ENCODE measurements around the gene COL8A2.
A peak's percentile ranks its signal among the peaks of the same experiment; 100 is the strongest.

Gene COL8A2

DNA sequence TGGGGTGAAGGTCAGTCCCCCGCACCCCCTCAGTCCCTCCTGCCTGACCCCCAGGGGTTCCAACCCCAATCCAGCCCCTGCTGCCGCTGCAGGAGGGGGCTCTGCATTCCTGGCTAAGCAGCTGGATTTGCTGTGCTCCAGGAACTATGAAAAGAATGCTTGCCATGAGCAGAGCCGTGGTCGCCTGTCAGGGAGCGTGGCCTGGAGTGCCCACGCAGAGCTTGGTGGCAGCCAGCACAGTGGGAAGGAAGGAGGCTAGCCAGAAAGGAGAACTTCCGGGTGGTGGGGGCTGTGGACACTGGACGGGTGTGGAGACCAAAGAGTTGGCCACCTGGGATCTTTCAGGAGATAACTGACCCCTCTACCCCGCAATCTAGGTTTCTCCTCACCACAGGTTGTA is 5.6 kb downstream of the COL8A2 start:
- H3K4me3 ChIP-seq (ENCODE audit: low read length) = no peak overlapping the region
- peak; percentile 56 for DNase-seq (ENCODE audit: low read depth)

DNA sequence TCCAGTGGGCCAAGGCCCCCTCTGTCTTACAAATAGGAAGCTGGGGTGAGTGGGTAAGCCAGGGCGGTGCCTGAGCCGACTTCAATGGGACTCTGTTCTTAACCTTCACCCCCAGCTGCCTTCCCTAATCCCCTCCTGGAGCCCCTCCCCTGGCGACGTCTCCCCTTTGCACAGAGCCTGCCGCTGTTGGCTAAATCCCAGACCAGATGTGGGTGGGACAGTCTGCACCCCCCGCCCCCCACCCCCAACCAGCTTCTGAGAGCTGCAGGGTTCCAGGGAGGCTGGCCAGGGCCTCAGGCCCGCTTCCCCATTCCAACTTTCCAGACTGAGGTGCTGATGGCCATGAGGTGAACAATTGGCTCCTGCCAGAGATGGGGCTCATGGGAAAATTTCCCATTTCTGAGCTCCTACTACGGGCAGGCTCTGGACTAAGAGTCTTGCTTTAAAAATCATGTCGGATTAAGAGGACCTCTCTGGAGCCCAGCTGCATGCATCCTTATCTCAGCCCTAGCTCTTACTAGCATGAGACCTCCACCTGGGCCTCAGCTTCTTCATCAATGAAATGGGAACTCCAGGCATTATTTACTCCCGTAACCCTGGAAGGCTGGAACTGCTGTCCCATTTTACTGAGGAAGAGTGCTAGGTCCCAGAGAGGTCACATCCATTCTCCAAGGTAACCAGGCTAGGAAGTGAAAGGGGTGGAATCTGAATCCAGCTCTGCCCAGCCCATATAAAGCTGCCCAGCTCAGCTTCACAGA is 6.4 kb downstream of the COL8A2 start:
- TF ChIP-seq, protein P1, sequence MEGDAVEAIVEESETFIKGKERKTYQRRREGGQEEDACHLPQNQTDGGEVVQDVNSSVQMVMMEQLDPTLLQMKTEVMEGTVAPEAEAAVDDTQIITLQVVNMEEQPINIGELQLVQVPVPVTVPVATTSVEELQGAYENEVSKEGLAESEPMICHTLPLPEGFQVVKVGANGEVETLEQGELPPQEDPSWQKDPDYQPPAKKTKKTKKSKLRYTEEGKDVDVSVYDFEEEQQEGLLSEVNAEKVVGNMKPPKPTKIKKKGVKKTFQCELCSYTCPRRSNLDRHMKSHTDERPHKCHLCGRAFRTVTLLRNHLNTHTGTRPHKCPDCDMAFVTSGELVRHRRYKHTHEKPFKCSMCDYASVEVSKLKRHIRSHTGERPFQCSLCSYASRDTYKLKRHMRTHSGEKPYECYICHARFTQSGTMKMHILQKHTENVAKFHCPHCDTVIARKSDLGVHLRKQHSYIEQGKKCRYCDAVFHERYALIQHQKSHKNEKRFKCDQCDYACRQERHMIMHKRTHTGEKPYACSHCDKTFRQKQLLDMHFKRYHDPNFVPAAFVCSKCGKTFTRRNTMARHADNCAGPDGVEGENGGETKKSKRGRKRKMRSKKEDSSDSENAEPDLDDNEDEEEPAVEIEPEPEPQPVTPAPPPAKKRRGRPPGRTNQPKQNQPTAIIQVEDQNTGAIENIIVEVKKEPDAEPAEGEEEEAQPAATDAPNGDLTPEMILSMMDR (conservative IDR thresholded peaks at IDR 0.05; ENCODE audit: low read length) = no peak
- H3K4me3 ChIP-seq (ENCODE audit: low read length) = no peak overlapping the region
- no peak for DNase-seq (ENCODE audit: low read depth)

More for the DNA sequence above, 5.6 kb downstream of the COL8A2 start:
- TF ChIP-seq, protein P1 (conservative IDR thresholded peaks at IDR 0.05; ENCODE audit: low read length) = no peak

DNA sequence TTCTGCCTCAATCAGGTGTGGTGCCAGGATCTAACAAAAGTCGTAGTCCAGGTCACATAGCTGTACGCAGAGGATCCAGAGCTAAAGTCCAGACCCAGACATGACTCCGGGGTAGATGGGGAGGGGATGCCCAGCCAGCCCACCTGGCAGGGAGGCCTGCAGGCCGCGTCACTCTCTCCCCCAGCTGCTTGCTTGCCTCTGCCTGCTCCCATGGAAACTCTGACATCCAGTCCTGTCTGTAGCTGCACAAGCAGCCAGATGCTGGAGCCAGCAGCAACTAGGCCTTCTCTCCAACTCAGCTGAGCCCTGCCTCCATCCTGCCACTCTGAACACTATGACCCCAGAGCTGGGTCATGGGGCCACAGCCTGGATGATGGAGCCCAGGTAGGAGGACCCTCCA is 8.1 kb downstream of the COL8A2 start:
- H3K4me3 ChIP-seq (ENCODE audit: low read length) = no peak overlapping the region
- DNase-seq (ENCODE audit: low read depth) = peak; percentile 54
- TF ChIP-seq, protein P1 (conservative IDR thresholded peaks at IDR 0.05; ENCODE audit: low read length) = no peak

DNA sequence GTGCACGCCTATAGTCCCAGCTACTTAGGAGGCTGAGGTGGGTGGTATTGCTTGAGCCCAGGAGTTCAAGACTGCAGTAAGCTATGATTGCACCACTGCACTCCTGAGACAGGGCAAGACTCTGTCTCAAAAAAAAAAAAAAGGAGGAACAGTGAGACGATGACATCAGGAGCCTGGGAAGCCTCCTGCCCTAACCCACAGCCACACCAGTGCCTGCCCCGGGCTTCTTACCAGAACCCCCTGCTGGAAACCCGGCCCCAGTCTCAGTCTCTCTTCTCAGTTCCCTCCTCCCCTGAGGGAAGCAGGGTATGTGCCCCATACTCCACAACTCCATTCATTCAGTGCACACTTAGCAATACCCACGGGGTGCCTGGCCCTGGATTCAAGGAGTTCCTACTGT is 9.1 kb downstream of the COL8A2 start:
- DNase-seq (ENCODE audit: low read depth) = peak; percentile 82
- TF ChIP-seq, protein P1 (conservative IDR thresholded peaks at IDR 0.05; ENCODE audit: low read length) = no peak
- H3K4me3 ChIP-seq (ENCODE audit: low read length) = no peak overlapping the region

DNA sequence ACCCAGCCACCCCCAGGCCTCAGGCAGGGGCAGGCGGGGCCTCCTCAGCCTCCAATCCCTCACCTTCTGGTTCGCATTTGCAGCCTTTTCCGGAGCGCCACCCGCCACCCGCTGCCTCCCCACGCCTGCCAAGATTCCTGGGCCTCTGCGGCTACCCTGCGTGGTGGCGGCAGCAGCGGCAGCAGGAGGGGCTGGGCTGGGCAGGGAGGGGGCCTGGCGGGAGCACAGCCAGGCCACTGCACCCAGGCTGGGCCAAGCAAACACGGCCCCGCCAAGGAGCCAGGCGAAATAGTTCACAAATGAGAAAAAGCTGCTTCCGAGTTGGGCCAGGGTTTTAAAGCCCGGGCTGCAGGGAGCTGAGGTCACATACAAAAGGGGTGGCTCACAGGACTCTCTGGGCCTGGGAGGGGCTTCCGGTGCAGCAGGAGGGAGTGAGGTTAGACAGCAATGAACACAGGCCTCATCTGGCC is 9.8 kb downstream of the COL8A2 start:
- TF ChIP-seq, protein P1 (conservative IDR thresholded peaks at IDR 0.05; ENCODE audit: low read length) = no peak
- DNase-seq (ENCODE audit: low read depth) = peak; percentile 97
- no peak overlapping the region for H3K4me3 ChIP-seq (ENCODE audit: low read length)

DNA sequence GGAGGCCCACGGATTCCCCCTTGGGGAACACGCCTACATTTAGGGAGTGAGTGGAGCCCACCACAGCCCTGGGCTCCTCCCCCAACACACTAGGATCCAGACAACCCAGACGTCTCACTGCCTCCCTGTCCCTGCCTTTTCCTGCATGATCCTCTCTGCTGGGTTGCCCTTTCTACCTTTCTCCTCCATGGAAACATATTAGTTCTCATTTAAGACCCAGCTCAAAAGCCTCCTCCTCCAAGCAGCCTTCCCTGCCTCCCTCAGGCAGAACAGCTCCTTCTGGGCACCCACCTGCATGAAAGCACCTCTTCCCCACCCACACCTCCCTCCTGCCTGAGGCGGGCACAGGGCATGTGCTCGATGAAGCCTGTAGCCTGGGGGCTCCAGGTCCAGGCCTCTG is 10.7 kb downstream of the COL8A2 start:
- H3K4me3 ChIP-seq (ENCODE audit: low read length) = no peak overlapping the region
- no peak for DNase-seq (ENCODE audit: low read depth)
- TF ChIP-seq, protein P1 (conservative IDR thresholded peaks at IDR 0.05; ENCODE audit: low read length) = no peak

DNA sequence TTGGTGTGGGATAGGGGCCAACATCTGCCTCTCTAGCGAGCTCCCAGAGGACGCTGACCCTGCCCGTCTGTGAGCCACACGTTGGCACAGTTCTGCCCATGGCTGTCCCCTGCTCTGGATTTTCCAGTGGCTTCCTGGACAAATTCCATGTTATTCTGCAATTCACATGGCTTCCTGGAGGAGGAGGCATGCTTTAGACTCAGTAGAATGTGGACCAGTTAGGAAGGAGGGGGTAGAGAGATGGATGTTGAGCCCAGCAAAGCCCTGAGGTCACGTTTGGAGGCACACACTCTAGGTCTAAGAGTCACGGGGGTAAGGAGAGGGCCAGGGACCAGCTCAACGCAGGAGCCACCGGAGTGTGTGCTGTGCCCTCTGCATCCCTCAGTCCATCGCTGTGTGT is 12.2 kb downstream of the COL8A2 start:
- H3K4me3 ChIP-seq (ENCODE audit: low read length) = no peak overlapping the region
- no peak for DNase-seq (ENCODE audit: low read depth)
- TF ChIP-seq, protein P1 (conservative IDR thresholded peaks at IDR 0.05; ENCODE audit: low read length) = no peak

Data from AG10803 (cell line).